NCI-H2227 (cell line): ENCODE data around the gene ERCC2.

Experiments
- DNase-seq: peaks from one replicate; lab custom pipeline; 2025; ENCODE audit not compliant: unreplicated experiment; lab: John Stamatoyannopoulos, UW

ERCC2 gene

DNA sequence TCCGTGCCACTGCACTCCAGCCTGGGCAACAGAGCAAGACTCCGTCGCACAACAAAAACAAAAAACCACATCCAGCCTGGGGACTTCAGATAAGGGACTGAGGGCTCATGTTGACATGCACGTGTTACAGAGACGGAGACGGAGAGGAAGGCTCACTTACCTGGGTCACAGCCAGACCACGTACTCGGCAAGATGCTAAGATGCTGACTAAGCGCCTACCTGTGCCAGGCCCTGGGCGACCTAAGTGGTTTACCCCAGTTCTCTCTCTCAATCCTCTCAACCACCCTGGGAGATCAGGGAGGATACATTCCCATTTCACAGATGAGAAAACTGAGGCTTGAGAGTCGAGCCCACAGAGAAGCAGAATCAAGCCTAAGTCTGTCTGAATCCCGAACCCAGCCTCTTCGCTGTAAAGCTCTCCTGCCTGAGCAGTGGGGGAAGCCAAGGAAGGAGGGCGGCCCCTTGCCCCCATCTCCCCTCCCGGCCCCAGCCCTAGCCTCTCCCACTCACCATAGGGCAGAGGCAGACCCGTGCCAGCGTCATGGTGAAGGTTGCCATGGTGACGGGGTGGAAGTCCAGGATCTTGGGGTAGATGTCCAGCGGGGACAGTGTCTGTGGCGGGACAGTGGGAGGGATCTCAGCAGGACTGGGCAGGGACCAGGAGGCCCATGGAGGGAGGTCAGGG, 13.5 kb downstream of the ERCC2 start:
- no peak for DNase-seq

DNA sequence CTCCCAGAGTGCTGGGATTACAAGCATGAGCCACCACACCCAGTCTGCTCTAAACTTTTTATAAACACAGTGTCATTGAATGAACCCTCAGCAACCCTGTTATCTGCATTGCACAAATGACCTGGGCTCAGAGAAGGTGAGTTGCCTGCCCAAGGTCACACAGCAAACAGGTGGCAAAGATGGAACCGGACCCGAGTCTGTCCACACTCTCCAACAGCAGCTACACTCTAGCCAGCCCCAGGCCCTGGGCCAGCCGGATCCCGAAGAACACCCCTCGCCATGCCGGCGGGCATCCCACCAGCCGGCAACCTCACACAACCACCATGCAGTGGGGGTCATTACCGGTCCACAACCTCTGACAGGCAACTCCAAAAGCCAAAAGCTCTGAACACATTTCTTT, 14.5 kb downstream of the ERCC2 start:
- DNase-seq: no peak

DNA sequence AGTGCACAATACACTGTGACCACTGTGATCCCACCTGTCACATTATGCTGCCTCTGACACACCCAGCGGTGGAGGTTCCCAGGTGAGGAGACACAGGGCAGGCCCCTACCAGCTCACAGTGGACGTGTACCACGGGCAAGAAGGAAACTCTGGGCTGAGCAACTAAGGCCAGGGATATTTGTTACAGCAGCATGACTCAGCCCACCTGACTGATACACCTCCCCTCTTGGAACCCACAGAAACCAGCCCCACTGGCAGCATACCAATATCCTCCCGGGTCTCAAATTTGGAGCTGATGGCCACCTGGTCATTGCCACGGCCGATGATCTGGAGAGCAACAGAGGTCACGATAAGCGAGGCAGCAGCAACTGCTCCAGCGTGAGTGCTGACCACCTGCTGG, 15.0 kb downstream of the ERCC2 start:
- no peak for DNase-seq

DNA sequence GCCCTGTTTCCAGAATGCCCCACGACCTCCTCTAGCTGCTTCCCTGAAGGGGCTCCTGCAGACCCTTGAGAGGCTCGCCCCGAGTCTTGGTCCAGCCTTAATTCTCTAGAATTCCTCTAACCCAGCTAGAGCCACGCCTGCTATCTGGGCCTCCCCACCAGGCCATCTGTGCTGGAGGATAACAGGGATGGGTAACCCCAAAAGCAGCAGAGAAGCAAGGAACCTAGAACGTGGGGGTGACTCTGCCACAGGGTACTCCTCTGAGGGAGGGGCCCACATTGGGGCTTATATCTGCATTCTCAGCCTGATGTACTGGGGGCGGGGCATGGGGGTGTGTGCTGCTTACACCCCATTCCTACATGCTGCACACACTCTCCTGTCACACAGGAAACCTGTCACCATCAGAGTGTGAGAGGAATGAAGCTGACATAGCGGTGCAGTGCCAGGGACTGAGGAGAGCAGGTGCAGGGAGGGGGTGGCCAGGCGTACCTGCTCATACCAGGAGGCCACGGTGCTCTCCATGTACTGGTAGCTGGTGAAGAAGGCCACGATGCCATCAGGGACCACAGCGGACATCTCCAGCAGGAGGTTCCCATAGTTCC, 16.0 kb downstream of the ERCC2 start:
- no peak for DNase-seq

DNA sequence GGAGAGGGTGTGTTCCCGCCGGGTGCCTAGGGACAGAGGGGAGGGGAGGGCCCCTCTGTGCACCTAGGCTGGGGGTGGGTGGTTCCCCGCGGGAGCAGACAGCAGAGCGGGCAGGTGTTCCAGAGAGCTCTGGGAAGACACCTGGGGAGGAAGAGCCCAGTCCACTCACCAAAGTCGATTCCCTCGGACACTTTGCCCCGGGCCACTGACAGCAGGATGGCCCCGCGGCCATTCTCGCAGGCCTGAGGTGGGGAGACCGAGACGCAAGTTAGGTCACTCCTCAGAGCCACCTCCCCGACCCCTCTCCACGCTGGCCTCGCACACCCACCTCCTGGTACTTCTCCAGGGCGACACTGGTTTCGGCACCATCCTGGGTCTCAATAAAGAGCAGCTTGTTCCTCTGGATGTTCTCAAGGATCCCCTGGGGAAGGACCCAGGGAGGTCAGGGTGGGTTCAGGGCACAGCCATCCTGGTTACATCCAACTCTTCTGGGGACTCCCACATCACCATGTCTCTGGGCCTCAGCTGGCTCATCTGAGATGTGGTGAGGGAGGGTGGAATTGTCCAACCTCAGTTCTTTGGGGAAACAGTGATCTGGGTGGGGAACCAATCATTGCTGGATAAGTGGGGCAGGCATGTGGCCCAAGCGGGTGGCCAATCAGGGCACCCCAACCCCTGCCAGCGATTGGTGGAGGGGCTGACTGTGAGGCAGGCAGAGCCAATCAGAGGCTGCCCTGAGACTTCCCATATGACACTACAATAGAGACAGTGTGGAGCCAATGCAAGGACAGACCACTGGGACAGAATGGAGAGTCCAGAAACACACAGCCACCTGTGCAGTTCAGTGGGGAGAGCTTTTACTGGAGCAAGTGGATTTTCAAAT, 17.2 kb downstream of the ERCC2 start:
- DNase-seq: no peak

DNA sequence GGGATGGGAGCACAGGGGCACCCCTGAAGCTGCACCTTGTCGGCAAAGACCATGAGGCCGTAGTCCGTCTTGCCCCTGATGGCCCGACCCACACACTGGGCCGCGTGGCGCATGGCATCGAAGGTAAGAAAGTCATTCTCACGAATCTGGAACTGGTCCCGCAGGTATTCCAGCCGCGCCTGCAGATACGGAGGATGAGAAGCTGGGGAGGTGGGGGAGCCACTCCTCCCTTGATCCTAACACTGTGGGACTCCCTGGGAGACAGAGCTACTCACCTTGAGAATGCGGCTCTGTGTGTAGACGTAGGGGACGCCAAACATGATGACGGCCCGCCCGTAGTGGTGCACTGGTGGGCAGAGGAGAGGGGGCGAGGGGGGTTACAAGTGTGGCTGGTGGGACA, 17.9 kb downstream of the ERCC2 start:
- DNase-seq: no peak

DNA sequence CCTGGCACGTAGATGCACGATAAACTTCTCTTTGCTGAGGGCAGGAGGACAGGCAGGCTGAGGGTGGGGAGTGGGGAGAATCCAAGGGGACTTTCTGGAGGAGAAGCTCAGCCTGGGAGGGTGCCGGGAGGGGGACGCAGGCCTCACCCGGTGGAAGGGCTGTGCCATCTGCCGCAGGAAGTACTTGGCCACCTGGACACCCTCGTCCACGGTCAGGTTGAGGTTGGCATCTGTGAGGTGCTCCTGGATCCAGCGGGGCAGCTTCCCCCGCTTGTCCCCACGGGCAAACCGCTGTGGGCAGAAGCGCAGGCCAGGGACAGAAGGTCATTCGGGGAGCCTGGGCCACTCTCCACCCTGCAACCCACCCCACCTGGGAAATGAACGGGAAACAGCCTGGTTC, 18.3 kb downstream of the ERCC2 start:
- no peak for DNase-seq

DNA sequence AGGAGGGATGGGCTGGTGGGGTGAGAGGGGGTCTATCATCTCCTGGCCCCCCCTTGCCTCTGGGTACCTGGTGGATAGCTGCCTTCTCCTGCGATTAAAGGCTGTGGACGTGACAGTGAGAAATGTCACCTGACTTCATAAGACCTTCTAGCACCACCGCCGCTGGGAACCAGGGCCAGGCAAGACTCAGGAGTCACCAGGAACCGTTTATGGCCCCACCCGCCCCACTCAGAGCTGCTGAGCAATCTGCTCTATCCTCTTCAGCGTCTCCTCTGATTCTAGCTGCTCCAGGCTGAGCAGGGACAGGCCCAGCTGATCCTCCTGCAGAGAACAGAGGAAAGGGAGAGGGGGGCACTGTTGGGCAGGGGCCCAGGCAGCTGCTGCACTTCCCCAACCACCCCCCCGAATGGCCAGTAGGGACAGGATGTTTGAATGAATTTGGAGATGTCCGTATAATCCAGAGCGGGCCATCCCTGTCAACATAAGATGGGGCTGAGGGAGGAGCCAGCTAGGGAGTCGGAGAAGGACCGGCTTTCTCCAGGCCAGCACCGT, 18.9 kb downstream of the ERCC2 start:
- DNase-seq: no peak

DNA sequence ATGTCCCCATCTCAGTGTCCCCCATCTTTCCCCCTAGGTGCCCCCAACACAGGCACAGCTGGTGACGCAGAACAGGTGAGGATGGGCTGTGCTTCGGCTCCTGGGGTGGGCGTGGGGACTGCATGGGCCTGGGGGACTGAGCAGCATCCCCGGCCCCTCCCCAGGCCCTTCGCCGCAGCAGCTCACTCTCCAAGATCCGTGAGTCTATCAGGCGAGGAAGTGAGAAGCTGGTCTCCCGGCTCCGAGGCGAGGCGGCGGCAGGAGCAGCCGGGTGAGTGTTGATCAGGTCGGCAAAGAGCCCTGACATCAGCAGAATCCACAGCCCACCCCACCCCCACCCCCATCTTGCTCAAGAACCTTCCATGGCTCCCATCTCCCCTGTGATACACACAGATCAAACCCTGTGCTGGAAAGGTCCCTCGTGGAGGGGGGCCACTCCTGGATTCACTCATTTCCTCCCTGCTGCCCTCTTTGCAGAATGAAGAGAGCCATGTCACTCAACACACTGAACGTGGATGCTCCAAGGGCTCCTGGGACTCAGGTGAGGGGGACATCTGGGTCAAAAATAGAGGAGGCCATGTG, 19.8 kb downstream of the ERCC2 start:
- DNase-seq: no peak

DNA sequence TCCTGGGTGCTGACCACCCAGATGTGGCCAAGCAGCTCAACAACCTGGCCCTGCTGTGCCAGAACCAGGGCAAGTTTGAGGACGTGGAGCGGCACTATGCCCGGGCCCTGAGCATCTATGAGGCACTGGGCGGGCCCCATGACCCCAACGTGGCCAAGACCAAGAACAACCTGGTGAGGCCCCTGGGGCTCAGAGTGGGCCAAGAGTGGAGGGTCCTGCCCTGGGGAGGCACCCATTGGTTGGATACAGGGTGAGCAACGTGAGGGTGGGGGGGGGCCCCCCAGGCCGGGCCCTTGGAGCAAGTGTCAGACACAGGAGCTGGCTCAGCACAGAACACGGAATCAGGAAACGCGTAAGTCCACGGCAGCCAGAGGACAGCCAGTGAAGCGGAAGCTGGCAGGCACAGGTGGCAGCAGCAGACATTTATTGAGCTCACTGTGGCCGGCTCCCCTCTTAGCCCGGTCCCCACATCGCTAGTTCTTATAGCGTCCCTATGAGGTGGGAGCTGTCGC, 20.9 kb downstream of the ERCC2 start:
- DNase-seq: no peak

DNA sequence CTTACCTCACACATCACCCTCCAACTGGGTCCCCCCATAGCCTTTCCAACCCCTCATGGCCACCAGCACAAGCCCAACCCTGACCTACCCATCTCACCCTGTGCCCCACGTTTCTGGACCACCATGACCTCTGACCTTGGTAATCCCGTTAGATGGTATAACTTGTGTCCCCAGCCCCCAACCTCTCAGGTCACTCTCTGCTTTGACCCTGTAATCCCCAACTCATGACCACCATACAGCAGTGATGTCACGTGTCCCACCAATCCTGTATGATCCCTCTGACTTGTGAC, 21.3 kb downstream of the ERCC2 start:
- DNase-seq: no peak

DNA sequence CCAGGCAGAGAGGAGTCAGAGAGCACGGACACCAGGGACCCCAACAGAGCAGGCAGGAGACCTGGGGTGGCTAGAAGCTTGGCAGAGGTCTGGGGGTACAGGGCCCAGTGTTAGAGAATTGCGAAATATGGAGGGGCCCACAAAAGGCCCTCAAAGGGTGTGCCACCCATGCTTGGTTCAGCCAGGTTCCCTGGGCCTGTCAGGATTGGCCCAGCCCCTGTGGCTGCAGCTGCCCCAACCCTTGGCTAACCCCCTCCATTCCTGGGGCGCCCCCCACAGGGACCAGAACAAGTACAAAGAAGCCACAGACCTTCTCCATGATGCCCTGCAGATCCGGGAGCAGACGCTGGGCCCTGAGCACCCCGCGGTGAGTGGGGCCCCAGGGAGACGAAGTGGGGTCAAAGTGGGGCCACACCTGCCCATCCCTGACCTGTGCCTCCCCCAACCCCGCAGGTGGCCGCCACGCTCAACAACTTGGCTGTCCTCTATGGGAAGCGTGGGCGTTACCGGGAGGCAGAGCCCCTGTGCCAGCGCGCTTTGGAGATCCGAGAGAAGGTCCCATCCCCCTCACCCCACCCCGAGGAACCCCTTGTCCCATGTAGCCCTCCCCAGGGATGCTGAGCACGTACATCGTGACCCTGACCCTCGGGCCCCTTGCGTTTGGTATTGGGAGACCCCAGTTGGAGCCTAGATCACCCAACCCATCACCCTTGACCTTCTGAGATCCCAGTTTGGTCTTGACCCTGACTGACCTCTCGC, 21.8 kb downstream of the ERCC2 start:
- no peak for DNase-seq

DNA sequence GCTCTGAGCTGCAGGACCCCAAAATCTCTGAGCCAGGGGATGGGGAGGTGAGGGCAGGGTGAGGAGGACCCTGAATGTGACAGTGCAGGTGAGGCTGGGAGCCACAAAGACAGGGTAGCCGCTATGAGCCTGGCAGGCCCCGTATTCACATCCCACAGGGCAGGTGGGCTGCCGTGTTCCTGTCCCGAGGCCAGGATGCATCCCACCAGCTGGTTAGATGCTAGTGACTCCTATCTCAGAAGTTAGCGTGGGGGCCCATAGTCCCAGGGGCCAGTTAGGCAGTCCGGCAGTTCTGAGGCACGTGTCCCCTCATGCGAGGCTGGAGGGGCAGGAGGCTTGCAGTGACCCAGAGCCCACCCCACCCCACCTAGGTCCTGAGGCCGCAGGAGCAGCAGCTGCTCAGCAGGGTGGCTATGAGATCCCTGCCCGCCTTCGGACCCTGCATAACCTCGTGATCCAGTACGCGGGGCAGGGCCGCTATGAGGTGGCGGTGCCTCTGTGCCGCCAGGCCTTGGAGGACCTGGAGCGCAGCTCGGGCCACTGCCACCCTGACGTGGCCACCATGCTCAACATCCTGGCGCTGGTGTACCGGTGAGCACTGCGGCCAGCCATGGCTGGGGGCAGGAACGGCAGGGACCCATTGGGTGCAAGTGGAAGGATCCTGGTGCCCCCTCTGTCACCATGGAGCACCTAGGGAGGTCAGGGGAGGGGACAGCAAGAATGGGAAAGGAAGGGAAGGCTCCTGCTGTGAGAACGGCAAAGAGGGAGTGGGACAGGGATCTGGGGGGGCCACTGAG, 22.6 kb downstream of the ERCC2 start:
- no peak for DNase-seq

DNA sequence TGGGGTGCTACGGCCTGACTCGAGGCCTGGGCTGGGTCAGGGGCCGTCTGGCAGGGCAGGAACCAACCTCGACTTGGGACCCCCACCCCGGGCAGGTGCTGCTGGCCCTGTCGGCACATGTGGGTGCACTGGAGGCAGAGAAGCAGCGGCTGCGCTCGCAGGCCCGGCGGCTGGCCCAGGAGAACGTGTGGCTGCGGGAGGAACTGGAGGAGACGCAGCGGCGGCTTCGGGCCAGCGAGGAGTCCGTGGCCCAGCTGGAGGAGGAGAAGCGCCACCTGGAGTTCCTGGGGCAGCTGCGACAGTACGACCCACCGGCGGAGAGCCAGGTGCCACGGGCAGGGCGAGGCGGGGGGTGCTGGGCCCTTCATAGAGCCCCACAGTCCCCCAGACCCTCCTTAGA, 23.9 kb downstream of the ERCC2 start:
- no peak for DNase-seq

DNA sequence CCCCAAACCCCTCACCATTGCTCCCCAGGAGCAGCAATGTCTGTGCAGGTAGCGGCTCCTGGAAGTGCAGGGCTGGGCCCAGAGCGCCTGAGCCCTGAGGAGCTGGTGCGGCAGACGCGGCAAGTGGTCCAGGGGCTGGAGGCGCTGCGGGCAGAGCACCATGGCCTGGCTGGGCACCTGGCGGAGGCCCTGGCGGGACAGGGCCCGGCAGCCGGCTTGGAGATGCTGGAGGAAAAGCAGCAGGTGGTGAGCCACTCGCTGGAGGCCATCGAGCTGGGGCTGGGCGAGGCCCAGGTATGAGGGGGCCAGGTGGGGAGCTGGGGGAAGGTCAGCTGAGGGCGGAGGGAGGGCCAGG, 24.9 kb downstream of the ERCC2 start:
- DNase-seq: no peak

DNA sequence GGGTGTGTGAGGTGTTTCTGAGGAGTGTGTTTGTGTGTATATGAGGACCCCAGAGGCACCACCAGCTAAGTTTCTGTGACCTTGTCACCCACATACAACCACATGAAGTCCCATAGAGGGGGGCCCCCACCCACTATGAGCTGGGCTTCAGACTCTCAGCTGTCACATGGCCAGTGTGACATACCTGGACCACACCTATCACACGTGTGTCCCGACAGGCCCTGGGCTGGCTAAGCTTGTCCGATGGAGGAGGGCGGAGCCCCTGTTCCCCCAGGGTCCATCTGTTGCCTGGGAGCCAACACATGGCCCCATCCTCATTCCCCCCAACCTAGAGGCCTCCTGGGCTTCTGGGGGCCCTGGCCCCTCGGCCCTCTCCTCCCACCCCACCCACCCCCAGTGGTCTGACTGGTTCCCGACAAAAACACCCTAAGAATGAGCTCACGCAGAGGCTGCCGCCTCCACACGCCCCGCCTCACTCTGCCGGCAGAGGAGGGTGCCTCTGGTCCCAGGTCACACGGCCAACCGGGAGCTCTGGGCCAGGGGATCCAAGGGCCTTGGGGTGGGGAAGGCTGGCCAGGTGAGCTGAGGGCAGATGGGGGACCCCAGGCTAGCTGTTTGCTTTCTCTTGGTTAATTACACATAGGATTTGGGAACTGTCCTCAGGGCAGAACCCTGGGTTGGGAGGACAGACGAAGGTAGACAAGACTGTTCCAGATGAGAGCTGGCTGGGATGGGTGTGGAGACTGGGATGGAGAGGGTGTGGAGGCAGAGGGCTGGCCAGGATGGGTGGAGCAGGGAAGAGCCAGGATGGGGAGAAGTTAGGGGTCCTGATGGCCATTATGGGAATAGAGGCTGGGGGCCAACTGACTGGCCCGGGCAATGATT, 25.5 kb downstream of the ERCC2 start:
- no peak for DNase-seq

DNA sequence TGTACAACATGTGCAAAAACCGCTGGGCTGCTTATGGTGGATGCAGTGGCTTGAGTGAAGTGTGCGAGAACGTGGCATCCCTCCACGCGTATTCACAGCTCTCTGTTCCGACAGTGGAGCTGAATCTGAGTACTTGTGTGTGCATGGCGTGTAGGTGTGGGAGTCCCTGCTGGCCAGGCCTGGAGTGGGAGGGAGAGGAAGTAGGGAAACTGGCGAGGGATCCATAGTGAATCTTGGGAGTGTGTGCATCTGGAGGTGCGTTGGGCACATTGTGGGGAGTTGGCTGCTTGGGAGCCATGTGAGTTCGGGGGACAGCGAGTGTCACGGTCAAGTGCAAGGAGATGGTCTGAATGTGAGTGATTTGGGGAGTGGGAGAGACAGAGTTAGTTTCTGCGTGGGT, 27.5 kb downstream of the ERCC2 start:
- DNase-seq: no peak

DNA sequence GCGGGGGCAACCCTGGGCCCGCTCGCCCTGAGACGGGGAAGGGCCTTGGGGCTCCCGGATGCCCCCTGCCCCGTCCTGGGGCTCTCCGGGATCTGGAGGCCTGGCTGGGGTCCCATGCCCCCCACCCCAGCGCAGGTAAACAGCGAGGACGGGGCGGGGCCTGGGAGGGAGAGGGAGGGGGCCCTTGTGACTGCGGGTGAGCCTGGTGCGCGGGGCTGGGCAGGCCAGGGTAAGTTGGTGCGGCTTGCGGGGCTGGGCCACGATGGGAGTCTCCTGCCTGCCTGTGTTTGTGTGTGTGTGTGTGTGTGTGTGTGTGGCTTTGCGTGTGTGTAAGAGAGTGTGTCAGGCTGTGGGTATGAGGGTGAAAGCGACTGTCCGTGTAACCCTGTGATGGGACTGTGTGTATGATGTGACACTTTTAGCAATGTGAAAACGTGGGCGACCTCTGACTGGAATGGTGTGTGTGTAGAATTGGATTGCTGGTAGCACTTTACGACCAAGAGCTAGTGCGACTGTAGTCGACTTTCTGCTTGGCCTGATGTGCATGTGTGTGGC, 29.4 kb downstream of the ERCC2 start:
- DNase-seq: no peak
